HG02840 (cell line): Measurements from ENCODE around the gene DOHH.
"Not testable (repeated sequence)": the region's sequence is repeated elsewhere in the genome, so short reads cannot be mapped to it uniquely, and the experiment has no call there.

ENCODE experiments used
- ATAC-seq: cut with Tn5 transposase; IDR thresholded peaks from one replicate; pipeline ENCODE4 v1.9.1; 2021; ENCODE audit warnings: mild to moderate bottlenecking, moderate library complexity, moderate number of reproducible peaks; ENCODE audit not compliant: unreplicated experiment, low FRiP score

The DOHH gene

DNA sequence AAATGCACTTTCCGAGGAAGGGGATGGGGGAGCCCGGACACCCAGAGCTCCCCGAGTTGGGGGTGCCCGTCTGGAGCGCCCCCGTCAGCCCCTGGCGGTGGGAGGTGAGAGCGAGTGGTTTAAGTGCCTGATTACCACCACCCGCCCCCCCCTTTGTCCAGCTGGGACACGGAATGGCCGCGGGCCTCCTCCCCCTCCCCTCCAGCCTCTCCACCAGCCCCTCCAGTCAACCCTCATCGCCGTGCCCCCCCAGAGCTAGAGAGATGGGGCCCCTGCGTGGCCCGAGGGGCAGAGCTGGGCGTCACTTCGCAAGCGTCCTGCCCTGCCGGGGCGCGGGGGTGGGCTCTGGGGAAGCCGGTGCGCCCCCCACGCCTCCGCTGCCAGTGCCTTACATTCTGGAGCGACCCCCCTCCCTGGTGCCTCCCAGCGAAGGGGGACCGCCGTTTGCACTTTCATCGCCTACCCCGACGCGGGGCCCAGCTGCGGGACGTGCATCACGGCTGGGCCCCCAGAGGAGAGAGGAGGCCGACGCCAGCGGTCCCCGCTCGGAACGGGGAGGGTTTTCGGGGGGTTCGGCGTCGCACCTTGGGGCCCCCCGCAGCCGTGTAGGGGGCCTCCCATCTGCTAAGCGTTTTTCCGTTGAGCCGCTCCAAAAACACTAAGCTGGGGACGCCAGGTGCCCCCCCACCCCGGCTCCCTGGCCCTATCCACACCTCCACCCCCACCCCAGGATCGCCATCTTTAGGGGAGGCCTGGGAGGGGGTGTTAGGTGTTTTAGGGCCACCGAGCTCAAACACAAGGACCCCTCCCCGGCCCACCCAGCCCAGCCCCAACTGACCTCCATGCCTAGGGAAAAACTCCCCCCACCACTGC is 36.5 kb downstream of the DOHH start:
- no peak for ATAC-seq

DNA sequence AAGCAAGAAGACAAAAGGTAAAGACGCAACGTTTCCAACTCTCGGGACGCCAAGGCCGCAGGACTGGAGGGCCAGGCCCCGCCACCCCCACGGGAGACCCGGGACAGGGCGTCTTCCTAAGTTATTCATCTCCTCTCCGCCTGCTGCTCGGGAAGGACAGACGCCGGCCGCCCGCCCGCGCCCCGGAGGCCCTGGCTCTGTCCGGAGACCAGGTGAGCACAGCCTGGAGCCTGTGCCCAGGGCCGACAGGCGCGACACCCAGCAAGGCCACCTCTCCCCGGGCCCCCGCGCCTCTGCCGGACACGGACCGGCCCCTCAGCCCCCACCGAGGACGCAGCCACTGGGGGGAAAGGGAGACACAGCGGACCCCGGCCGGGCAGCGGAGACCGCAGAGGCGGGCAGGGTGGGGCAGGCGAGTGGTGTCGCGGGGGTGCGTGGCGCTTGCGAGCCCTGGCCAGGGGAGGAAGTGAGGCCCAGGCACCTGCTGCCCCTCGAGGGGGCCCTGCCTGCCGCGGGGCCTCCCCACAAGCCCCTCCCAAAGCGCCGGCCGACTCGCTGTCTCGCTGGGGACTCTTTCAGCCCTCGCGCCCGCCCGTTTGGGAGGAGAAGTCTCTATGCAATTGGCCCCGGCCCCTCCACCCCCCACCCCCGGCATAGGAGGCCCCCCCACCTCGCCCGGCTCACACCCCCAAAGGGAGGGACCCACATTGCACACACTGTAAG is 37.3 kb downstream of the DOHH start:
- no peak for ATAC-seq

DNA sequence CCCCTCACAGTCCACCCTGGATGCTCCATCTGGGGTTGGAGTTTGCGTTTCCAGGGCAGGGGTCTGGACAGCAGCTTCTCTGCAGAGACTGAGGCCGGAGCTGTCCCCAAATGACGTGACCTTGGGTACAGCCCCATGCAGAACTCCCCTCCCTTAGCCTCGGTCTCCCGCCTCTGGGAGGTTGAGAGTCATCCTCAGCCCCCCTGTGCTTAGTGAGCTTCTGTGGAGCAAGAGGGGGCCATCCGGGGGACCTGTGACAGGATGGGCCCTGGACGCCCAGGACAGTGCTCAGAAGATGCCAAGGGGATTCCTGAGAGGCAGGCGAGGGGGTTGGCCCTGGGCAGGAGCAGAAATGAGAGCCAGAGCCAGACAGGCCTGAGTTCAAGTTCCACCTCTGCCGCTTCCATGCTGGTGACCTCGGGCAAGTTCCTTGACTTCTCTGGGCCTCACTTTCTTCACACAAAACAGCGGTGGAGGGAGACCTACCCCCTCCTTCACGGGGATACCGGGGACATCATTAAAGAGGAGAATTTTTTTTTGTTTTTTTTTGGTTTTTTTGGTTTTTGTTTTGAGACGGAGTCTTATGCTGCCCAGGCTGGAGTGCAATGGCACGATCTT is 40.4 kb downstream of the DOHH start:
- ATAC-seq, result no peak

DNA sequence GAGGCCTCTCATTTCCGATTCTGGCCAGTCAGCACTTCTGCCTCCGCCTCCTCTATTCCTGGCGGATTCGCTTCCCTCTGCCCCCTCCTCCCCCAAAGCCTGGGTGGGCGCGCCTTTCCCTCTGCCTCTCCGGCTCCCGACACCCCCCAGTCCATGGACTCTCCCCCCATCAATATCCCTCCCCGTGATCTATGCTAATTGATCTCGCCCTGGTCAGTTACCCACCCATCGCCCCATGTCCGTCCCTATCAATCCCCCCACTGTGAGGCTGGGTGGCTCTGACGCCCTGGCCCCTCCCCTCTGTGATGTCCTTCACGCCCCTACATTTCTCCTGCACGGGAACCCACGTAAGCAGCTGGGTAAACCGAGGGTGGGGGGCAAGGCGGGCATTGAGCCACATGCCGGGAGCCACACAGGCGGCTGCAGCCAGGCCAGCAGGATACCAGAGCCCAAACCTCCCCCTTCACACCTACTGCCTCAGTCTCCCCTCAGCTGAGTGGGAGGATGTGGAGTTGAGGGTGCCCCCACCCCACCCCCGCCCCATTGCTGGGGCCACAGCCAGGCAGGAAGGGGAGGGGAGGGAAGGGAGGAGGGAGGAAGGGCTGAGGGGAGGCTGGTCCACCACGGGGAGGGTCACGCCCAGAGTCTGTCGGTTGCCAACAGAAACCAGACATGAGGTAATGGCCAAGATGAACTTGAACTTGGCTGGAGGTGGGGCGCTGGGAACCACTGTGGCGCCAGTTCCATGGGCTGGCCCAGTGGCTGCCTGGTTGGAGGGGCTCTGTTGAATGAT is 41.2 kb downstream of the DOHH start:
- ATAC-seq, result no peak

DNA sequence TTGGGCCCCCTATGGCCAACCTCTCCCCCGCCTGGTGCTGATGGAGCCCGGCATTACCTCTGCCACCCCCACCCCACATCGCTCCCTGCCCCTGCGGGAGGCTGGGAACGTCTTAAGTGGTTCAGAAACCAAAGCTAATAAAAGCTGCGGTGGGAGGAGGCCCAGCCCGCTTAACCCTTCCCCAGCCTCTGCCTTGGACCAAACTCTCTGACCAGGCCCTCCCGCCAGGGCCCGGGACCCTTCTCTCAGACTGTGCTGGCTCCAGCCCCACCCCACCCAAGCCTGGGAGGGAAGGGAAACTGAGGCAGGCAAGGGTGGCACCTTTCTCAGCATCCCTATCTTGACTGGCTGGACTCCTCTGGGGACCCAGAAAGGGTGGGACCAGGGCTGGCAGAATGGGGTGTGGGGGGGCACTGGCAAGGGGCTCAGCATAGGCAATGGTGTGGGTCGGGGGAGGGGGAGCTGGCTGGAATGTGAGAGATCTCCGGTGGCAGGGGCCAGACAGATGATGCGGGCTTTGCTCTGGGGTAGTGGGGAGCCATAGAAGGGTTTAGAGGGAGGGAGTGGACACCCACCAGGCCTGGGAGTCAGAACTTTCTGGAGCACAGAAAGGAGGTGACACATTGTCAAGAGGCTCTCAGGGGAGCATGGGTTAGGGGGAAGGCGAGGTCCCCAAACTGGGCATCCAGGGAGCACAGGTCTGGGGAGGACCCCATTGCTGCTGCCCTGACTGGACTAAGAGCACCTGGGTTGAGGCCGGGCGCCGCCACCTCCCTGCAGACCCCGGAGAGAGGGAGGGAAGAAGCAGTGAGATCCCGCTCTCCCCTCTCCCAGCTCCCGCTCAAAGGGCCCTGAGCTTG is 42.0 kb downstream of the DOHH start:
- no peak for ATAC-seq

- ATAC-seq, result no peak
These were observed 42.8 kb downstream of the DOHH start for GRCh38 chr19:3457528-3458228.

- no peak for ATAC-seq
These were observed 43.4 kb downstream of the DOHH start for GRCh38 chr19:3456925-3457527.

DNA sequence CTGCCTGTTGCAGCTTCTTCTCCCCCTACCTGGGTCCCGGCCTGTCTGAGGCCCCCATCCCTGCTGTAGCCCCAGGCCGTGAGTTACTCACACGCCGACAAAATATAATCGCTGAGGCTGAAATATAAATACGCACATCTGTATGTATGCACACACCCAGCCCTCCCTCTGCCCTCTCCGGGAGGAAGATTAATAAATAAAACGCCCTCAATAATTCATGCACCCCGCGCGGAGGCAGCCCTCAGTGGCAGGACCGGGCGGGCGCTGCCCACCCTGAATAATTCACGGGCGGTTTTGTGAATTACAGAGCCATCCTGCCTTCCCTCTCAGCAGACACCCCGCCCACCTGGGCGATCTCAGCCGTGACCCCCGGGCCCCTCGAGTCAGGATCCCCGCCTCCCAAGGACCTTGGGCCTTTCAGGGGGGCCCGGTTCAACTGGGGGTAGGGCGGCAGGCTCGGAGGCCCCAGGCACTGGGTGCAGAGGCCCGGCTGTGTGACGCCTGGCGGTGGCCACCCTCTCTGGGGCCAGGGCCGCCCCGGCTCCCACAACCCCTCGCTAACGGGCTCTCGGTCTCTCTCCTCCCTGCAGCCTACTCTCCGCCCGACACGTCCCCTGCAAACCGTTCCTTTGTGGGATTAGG is 44.4 kb downstream of the DOHH start:
- ATAC-seq, result no peak

GRCh38 chr19:3455393-3455955 is 45.0 kb downstream of the DOHH start:
- no peak for ATAC-seq

DNA sequence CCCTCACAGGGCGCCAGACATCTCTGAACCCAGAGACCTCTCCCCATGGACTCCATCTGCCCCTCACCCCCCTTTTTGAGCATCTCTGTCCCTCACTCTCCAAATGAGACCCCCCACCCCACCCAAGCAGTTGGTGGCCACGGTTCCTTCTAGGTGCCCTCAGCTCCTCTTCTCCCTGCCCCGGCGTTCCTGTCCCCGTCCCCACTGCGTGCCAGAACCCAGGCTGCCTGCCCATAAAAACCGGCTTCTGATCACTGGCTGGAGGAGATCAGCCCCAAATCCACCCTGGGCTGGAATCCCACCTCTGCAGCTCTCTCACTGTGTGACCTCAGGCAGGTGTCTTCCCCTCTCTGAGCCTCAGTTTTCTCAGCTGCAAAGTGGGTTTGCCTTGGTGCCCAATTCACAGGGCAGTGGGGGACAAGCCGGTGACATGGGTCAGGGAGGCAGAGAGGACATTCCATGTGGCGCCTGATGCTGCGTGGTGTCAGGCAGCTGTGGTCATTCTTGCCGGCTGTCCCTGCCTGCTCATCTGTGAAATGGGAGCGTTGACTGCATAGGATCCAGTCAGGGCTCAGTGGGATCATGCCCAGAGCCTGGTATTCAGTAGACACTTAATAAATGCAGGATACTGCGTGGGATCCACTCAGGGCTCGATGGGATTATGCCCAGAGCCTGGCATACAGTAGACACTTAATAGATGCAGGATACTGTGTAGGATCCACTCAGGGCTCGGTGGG is 45.6 kb downstream of the DOHH start:
- no peak for ATAC-seq

GRCh38 chr19:3453840-3454239 is 46.6 kb downstream of the DOHH start:
- no peak for ATAC-seq

DNA sequence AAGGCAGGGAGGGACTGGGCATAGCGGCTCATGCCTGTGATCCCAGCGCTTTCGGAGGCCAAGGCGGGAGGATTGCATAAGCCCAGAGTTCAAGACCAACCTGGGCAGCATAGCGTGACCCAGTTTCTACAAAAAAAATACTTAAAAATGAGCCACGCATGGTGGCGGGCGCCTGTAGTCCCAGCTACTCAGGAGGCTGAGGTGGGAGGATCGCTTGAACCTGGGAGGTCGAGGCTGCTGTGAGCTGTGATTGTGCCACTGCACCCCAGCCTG is 47.6 kb downstream of the DOHH start:
- not testable (repeated sequence) for ATAC-seq

DNA sequence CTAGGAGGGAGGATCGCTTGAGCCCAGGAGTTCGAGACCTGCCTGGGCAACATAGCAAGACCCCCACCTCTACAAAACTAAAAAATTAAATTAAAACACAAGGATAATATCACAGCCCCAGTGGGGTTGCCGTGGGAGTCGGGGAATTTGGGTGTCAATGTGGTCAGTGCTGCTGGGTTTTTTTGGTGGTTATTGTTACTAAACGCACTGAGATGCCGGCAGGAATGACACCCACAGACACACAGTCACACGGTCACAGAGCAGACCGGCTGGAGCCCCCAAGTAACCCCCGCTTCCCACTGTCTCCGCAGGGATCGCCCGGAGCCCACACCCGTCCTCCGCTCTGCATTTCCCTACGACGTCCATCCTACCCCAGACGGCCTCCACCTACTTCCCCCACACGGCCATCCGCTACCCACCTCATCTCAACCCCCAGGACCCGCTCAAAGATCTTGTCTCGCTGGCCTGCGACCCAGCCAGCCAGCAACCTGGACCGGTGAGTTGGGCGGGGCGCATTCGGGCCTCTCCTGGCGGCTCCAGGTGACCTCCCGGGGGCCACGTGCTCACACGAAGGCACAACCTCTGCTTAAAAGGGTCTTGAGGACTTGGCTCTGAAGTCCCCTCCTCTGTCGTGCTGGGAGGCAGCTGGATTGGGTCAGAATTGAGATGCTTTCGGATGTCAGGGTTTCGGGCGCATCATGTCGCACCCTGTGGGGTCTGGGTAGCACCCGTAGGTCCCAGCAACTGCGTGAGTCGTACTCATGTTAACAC is 48.1 kb downstream of the DOHH start:
- no peak for ATAC-seq

GRCh38 chr19:3451451-3451866 is 49.0 kb downstream of the DOHH start:
- no peak for ATAC-seq

GRCh38 chr19:3450796-3451411 is 49.6 kb downstream of the DOHH start:
- ATAC-seq, result no peak

DNA sequence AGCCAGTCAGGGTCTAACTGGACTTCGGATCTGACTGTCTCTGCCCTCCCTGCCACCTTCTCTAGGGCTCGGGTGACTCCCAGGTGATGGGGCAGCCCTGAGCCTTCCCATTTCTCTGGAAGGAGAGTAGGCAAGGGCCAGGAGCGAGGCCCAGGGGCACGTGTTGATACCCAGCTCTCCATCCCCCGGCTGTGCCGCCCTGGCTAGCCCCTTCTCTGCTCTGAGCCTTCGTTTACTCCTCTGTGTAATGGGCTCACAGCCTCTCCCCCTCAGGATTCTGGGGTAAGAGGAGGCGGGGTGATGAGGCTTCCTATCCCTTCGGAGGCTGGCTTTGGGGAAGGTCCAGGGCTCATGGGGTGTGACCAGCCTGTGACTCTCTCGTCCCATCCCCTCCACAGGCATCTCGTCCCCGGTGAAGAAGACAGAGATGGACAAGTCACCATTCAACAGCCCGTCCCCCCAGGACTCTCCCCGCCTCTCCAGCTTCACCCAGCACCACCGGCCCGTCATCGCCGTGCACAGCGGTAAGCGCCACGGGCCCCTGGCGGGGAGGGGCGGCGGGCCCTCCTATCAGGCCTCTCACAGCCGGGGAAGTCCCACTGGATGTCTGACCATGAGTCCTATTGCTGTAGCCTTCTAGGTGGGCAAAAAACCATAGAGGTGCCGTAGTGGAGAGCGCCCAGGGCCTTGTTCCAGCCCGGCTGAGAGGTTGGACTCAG is 51.7 kb downstream of the DOHH start:
- ATAC-seq, result no peak
